Vagina (tissue), 2 donors: Measurements from ENCODE around the gene MAGI3.
"Not testable (repeated sequence)": the region's sequence is repeated elsewhere in the genome, so short reads cannot be mapped to it uniquely, and the experiment has no call there.

Experiments
- CTCF ChIP-seq, 3 experiments: fragments of 450-650 bp in 2 of 3; fragments of 200-600 bp in 1 of 3; sonication (generic) in 1 of 3; IDR thresholded peaks; one replicate each; pipeline ENCODE4 v1.5.1; 2017 to 2019; ENCODE audit warnings: antibody characterized with exemption in 3 of 3, mild to moderate bottlenecking in 2 of 3, moderate library complexity in 2 of 3
- POLR2AphosphoS5 ChIP-seq, 2 donors: sonication (generic); formaldehyde crosslinking; IDR thresholded peaks; one replicate each; pipeline ENCODE4 v1.9.0; 2017; ENCODE audit warnings: antibody characterized with exemption in 2 of 2, mild to moderate bottlenecking in 2 of 2, low read depth in 1 of 2; ENCODE audit not compliant: insufficient read depth in 1 of 2

- not testable (repeated sequence) for TF ChIP-seq POLR2AphosphoS5 (IDR thresholded peaks at IDR 0.05; ENCODE audit: insufficient read depth in 1 of 2, low read depth in 1 of 2); CTCF (IDR thresholded peaks at IDR 0.05)
These were observed 94.8 kb downstream of the MAGI3 start for GRCh38 chr1:113485131-113485530.
